GM12891 (cell line): ENCODE data around the gene RCL1.

Source experiments
- DNase-seq: peaks from one replicate; pipeline ENCODE4 v3.0.0; 2011; ENCODE audit warnings: low spot score; ENCODE audit not compliant: insufficient read length
- FAIRE-seq: peaks from 2 replicates; lab custom pipeline; 2011; peaks lifted over from hg19 to GRCh38; lab: Jason Lieb, UNC
- PAX5 ChIP-seq: IDR thresholded peaks from 2 replicates; pipeline ENCODE4 v1.6.1; 2011; ENCODE audit warnings: low read length, moderate library complexity, mild to moderate bottlenecking; ENCODE audit not compliant: insufficient read depth, severe bottlenecking
- POLR2A ChIP-seq: IDR thresholded peaks from 2 replicates; pipeline ENCODE4 v1.6.1; 2011; ENCODE audit warnings: low read depth, low read length, control low read depth
- POLR2AphosphoS5 ChIP-seq: IDR thresholded peaks from 2 replicates; pipeline ENCODE4 v1.6.1; 2011; ENCODE audit warnings: low read depth, low read length, control low read depth
- POU2F2 ChIP-seq: IDR thresholded peaks from 2 replicates; pipeline ENCODE4 v1.6.1; 2011; ENCODE audit warnings: low read depth, mild to moderate bottlenecking, control low read depth, low read length, moderate library complexity
- SPI1 ChIP-seq: IDR thresholded peaks from 2 replicates; pipeline ENCODE4 v1.6.1; 2011; ENCODE audit warnings: low read depth, low read length, control low read depth
- TAF1 ChIP-seq: IDR thresholded peaks from 2 replicates; pipeline ENCODE4 v1.6.1; 2011; ENCODE audit warnings: low read depth, low read length, control low read depth

The RCL1 gene

DNA sequence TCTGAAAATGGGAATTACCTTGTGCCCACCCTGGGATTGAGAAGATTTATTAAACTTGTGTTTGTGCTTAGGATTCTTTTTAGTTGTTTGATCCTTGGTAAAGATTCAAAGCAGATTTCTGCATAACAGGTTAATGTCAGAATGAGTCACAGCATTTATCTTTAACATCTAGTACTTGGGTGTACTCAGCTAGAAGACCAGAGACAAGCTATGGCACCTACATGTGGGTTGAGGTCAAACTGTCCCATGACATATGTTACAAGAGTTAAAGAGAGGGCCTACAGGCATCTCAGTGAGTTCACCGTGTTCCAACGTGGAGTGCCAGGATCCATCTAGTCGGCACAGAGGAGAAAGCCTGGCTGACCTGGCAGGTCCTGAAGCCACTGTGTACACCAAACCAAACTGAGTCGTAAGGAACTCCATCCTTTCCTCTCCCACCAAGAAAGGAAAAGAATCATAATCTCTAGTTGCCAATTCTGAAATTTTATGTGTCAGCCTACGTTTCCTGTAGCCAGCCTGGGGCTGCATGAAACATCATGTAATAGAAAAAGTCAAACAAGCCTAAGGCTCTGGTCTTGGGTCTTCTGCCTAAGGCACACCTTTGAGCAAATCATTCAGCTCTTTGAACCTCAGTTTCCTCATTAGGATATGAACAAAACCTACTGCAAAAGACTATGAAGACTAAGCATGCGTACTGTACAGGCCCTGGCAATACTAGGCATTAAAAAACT, 73.7 kb downstream of the RCL1 start:
- no peak for FAIRE-seq
- no peak for DNase-seq
- TF ChIP-seq TAF1 (no peak), POU2F2 (no peak), POLR2AphosphoS5 (no peak), POLR2A (no peak), PAX5 (no peak), SPI1 (no peak)

GRCh38 chr9:4873066-4873465, 80.3 kb downstream of the RCL1 start:
- FAIRE-seq (no peak), DNase-seq (no peak)
- TF ChIP-seq TAF1 (no peak), POLR2AphosphoS5 (no peak), POU2F2 (no peak), SPI1 (no peak), PAX5 (no peak), POLR2A (no peak)

DNA sequence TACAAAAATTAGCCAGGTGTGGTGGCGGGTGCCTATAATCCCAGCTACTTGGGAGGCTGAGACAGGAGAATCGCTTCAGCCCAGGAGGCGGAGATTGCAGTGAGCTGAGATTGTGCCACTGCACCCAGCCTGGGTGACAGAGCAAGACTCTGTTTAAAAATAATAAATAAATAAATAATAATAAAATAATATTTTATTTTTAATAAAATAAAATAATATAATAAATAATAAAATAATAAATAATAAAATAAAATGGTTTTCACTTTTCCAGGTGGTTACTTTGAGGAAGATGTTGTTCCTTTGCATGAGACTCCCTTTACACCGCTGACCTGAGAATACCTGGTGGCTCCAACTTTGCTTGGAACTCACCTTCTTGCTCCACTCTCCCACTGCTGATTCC, 82.8 kb downstream of the RCL1 start:
- FAIRE-seq (no peak), DNase-seq (no peak)
- TF ChIP-seq SPI1: no peak
- TF ChIP-seq TAF1: no peak
- no peak for TF ChIP-seq PAX5
- no peak for TF ChIP-seq POLR2A
- no peak for TF ChIP-seq POLR2AphosphoS5
- no peak for TF ChIP-seq POU2F2

DNA sequence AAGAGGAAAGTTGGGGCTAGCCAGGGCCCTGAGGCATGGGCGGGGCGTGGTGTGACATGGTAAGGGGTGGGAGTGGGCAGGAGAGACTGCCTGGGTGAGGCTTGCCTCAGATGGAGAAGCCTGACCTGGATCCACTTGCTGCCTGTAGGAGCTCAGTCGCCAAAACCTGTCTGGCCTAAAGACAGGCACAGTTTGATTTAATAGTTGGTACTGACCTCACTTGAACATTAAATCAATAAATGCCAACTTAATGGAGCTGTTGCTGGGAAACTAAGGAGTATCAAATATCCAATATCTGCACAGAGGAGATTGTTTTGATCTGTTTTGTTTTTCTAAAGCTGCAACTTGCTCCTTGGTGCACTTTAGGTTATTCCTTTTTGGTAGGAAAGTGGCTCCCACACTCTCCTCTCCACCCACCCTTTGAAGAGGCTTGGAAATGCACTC, 86.4 kb downstream of the RCL1 start:
- no peak for TF ChIP-seq TAF1
- no peak for TF ChIP-seq SPI1
- no peak for TF ChIP-seq POU2F2
- TF ChIP-seq PAX5: no peak
- TF ChIP-seq POLR2AphosphoS5: no peak
- no peak for TF ChIP-seq POLR2A
- FAIRE-seq (no peak), DNase-seq (no peak)

DNA sequence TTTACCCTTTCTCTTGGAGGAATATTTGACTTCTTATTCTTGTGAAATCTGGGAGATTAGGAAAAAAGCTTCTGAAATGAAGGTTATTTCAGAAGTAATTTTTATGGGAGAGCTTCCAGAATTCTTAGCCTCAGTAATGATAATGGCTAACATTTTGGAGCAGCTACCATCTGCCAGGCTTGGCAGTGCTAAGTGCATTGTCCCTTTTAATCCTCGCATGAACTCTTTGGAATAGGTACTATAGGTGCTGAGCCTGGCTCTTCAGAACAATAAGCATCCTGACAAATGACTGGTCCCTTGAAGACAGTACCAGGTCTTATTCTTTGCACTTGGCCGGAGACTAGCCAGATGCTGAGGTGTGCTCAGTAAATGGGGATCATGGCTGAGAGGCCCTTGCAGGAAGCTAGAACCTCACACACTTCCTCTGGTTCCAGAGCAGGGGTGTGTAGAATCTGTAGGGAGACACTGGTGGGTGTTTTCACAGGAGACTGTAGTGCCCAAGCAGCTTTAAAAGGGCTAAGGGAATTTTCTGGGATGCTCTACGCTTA, 90.7 kb downstream of the RCL1 start:
- FAIRE-seq: no peak
- DNase-seq: no peak
- TF ChIP-seq SPI1: no peak
- no peak for TF ChIP-seq TAF1
- TF ChIP-seq POLR2AphosphoS5: no peak
- no peak for TF ChIP-seq POU2F2
- no peak for TF ChIP-seq POLR2A
- TF ChIP-seq PAX5: no peak

DNA sequence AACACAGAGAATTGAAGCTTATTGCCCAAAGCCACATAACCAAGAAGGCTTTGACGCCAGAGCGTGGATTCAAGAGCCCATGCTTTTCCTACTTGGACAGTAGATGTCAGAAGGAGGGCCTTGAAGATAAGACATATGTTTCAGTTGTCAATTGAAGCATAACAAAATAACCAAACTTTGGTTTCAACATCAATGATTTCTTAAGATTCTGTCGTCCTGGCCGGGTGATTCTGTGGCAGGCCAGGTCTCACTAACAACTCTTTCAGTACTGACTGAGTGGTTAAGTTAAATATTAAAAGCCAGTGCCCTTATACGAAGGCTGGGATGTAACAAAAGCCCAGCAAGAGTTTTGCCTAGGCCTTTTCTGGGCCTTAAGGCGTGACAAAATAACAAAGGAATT, 94.0 kb downstream of the RCL1 start:
- peak; percentile 68 for FAIRE-seq
- no peak for TF ChIP-seq TAF1
- no peak for TF ChIP-seq POLR2A
- no peak for TF ChIP-seq SPI1
- no peak for TF ChIP-seq POLR2AphosphoS5
- TF ChIP-seq POU2F2: no peak
- TF ChIP-seq PAX5: no peak
- DNase-seq: peak; percentile 10

GRCh38 chr9:4887556-4887955, 94.8 kb downstream of the RCL1 start:
- FAIRE-seq: no peak

DNA sequence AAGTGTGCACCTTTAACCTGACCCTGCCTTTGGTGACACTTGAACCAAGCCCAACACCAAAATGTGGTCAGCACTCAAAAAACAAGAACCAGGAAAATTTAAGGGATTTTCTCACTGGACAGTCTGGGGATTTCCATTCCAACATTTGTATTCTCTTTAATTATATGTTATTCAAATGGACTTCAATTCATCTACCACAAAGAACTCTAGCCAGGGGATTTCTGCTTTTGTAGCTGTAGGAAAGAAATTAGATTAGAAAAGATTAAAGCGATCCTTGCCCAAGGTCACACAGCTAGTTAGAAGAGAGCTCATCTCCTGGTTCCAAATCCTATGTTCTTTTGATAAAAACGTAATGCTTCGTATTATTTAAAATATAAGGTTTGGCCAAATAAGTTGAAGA, 97.5 kb downstream of the RCL1 start:
- FAIRE-seq: no peak
- TF ChIP-seq POLR2AphosphoS5: no peak
- DNase-seq: no peak

More at GRCh38 chr9:4887556-4887955, 94.8 kb downstream of the RCL1 start:
- DNase-seq: no peak
- TF ChIP-seq POU2F2 (no peak), TAF1 (no peak), SPI1 (no peak), POLR2AphosphoS5 (no peak), PAX5 (no peak), POLR2A (no peak)

DNA sequence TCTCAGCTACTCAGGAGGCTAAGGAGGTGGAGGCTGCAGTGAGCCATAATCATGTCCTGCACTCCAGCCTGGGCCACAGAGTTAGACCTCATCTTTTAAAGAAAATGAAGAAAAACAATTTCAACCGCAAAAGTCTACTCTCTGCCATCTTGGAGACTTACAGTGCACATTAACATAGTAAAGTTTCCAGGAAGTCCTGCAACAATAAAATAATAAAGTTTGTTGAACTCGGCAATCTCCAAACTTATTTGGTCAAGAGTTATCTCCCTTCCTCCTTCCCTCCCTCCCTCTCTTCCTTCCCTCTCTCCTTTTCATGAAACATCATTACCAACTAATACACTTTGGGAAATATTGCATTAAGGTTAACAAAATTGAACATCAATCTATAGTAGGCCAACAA, 98.2 kb downstream of the RCL1 start:
- FAIRE-seq (no peak), DNase-seq (no peak)
- TF ChIP-seq POLR2A (no peak), POLR2AphosphoS5 (no peak), TAF1 (no peak), PAX5 (no peak), POU2F2 (no peak), SPI1 (no peak)

DNA sequence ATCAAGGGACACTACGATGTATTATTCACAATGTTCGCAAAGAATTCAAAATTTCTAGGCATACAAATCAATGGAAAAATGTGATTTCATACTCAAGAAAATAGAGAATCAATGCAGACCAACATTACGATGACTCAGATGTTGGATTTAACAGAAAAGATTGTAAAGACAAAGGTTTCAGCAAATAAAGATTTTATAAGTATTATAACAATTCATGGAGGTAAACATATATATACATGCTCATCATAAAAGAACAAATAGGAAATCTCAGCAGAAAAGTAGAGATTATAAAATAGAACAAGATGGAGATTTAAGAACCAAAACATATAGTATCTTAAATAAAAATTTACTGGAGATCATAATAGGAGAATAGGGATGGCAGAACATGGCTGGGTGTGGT, 98.9 kb downstream of the RCL1 start:
- no peak for DNase-seq
- no peak for TF ChIP-seq POU2F2
- TF ChIP-seq POLR2AphosphoS5: no peak
- no peak for TF ChIP-seq POLR2A
- TF ChIP-seq PAX5: no peak
- TF ChIP-seq SPI1: no peak
- TF ChIP-seq TAF1: no peak
- FAIRE-seq: no peak
